Esophagus squamous epithelium (tissue), 5 donors: ENCODE measurements around the gene IQGAP2. TPM values are rescaled to one million over a fixed set of nuclear protein-coding genes. Genes with fewer than 3 reads are reported as not detected.

Experiments used
- DNase-seq: peaks from one replicate; lab custom pipeline; 2025; lab: John Stamatoyannopoulos, UW
- H3K27ac ChIP-seq, 4 donors: fragments of 200-600 bp; sonication (generic); one replicate each; pipeline ENCODE4 v1.5.1; 2016 to 2019; ENCODE audit warnings: mild to moderate bottlenecking in 1 of 4
- H3K27me3 ChIP-seq, 4 donors: fragments of 200-600 bp; sonication (generic); 1 replicate in 3 of 4; 2 replicates in 1 of 4; pipeline versions ENCODE4 v1.5.1 to v1.6.0; 2017 to 2021; ENCODE audit warnings: antibody characterized with exemption in 1 of 4
- H3K36me3 ChIP-seq, 3 donors: fragments of 200-600 bp; sonication (generic); one replicate each; pipeline ENCODE4 v1.5.1; 2016 to 2019
- H3K4me1 ChIP-seq, 3 donors: fragments of 200-600 bp; sonication (generic); one replicate each; pipeline ENCODE4 v1.5.1; 2017 to 2019
- H3K4me3 ChIP-seq, 4 donors: fragments of 200-600 bp; sonication (generic); 1 replicate in 3 of 4; 2 replicates in 1 of 4; pipeline ENCODE4 v1.5.1; 2016 to 2019; ENCODE audit warnings: mild to moderate bottlenecking in 2 of 4, moderate library complexity in 1 of 4
- H3K9me3 ChIP-seq, 3 donors: fragments of 200-600 bp; sonication (generic); one replicate each; pipeline ENCODE4 v1.5.1; 2016 to 2019
- POLR2A ChIP-seq, 4 donors: fragments of 450-650 bp; IDR thresholded peaks; one replicate each; pipeline ENCODE4 v1.6.1; 2017; ENCODE audit warnings: antibody characterized with exemption in 4 of 4, mild to moderate bottlenecking in 4 of 4, moderate library complexity in 3 of 4
- WGBS, 2 donors: methylation state at CpG; one replicate each; pipeline ENCODE4 v1.1.5; 2018; 5-methylcytosine and 5-hydroxymethylcytosine counted together
- intact Hi-C: fragments of 100-400 bp; cut with DNase I; formaldehyde crosslinking; loops from one replicate; pipeline ENCODE4 v1.15.0; 2022
- total RNA-seq, 4 donors: library from RNA; depleted of rRNA; stranded (reverse); fragments of >200 nt; gene quantifications; one replicate each; pipeline ENCODE4 v1.1.0, GENCODE V29; 2016
- TF ChIP-seq, protein P1 (sequence below), 6 experiments: fragments of 450-650 bp in 4 of 6; fragments of 200-600 bp in 2 of 6; sonication (generic) in 2 of 6; IDR thresholded peaks; one replicate each; pipeline ENCODE4 v1.5.1; 2016 to 2019; ENCODE audit warnings: antibody characterized with exemption in 6 of 6, mild to moderate bottlenecking in 4 of 6, moderate library complexity in 4 of 6
- donor health status: DM: yes; HTN: yes; CAD: no.

The IQGAP2 gene
- total RNA-seq, 4 donors from 2014 or later, result 3.0 to 16.6 (median 5.9) TPM

DNA sequence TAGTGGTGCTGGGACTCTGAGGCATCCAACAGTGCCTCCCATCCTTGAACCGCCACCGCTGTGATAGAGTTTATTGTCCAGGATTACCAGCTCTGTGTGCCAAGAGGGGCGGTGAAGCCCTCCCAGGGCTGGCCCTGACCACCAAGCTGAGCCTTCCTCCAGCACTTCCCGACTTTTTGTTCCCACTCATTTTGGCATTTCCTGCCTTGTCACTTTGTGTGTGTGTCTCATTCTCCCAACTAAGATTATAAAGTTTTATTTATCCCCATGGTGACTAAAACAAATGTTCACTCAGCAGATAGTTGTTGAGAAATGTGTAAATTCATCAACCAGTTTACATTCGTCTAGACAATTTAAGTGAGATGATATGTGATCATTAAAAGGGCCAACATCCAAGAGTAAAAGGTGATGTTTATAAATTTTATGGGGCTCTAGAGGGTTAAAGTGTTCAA is 315.3 kb downstream of the IQGAP2 start:
- intact Hi-C loops, result loop anchor here (10.0 kb wide), 1 partner anchor 56 kb away; no protein-coding TSS in a partner anchor
- H3K36me3 ChIP-seq, result no peaks in the 10 kb centered on the region
- peak overlapping the region in 1 of 4 donors; percentile 93 for H3K4me3 ChIP-seq
- H3K27me3 ChIP-seq, result peaks cover 0 to 43% (median 7%) of the 10 kb centered on the region in 4 donors
- H3K27ac ChIP-seq, result peak overlapping the region in 1 of 4 donors; percentile 14
- DNase-seq, result no peak
- peaks cover 4 to 45% (median 10%) of the 10 kb centered on the region in 3 donors for H3K4me1 ChIP-seq
- H3K9me3 ChIP-seq, result no peaks in the 10 kb centered on the region
- no peak for TF ChIP-seq POLR2A (IDR thresholded peaks at IDR 0.05)
- TF ChIP-seq, protein P1, sequence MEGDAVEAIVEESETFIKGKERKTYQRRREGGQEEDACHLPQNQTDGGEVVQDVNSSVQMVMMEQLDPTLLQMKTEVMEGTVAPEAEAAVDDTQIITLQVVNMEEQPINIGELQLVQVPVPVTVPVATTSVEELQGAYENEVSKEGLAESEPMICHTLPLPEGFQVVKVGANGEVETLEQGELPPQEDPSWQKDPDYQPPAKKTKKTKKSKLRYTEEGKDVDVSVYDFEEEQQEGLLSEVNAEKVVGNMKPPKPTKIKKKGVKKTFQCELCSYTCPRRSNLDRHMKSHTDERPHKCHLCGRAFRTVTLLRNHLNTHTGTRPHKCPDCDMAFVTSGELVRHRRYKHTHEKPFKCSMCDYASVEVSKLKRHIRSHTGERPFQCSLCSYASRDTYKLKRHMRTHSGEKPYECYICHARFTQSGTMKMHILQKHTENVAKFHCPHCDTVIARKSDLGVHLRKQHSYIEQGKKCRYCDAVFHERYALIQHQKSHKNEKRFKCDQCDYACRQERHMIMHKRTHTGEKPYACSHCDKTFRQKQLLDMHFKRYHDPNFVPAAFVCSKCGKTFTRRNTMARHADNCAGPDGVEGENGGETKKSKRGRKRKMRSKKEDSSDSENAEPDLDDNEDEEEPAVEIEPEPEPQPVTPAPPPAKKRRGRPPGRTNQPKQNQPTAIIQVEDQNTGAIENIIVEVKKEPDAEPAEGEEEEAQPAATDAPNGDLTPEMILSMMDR (IDR thresholded peaks at IDR 0.05), result no peak
- WGBS, 2 donors, result 77 to 85% methylated on average over 5 of the region's 5 CpGs

DNA sequence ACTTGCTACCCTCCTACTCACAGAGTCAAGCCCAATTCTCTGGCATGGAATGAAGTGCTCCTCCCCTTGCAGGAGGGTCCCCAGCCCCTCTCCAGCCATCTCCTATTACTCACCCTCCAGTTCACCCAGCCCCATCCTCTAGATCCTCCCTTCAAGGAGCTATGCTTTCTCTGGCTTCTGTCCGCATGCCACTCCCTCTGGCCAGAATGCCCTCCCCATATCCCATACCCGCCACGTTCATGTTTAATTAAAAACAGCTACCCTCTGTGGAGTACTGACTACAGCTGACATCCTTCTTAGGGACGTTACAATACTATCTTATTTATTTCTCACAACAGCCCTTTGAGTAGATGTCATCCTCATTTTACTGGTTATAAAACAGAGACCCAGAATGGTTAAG is 315.8 kb downstream of the IQGAP2 start:
- no peaks in the 10 kb centered on the region for H3K9me3 ChIP-seq
- H3K4me1 ChIP-seq, result peaks cover 4 to 45% (median 10%) of the 10 kb centered on the region in 3 donors
- 84 to 88% methylated on average over 4 of the region's 4 CpGs for WGBS, 2 donors
- no peak overlapping the region for H3K27ac ChIP-seq
- DNase-seq, result no peak
- peaks cover 0 to 43% (median 7%) of the 10 kb centered on the region in 4 donors for H3K27me3 ChIP-seq
- H3K36me3 ChIP-seq, result no peaks in the 10 kb centered on the region
- intact Hi-C loops, result loop anchor here (10.0 kb wide), 1 partner anchor 56 kb away; no protein-coding TSS in a partner anchor
- TF ChIP-seq, protein P1 (IDR thresholded peaks at IDR 0.05), result no peak
- TF ChIP-seq POLR2A (IDR thresholded peaks at IDR 0.05), result no peak
- H3K4me3 ChIP-seq, result no peak overlapping the region

DNA sequence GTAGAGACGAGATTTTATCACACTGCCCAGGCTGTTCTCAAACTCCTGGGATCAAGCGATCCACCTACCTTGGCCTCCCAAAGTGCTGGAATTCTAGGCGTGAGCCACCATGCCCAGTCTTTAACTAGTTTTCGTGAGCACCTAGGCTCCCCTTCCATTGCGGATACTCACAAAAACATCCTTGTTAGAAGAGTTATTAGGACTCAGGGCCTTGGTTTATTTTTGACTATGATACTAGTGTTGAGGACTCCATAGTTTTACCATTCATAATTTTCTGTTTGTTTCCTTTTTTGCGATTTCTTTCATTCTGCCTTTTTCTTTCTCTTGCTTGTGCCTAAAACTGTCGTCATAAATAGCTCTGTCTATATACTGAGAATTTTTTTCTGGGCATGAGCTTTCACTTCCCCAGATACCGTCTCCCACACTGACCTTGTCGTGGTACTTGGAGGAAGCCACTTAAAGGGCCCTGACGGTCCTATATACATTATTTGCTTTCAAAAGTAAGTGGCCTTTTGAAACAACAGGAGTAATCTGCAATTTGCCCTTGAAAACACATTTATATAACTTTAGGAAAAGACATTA is 318.0 kb downstream of the IQGAP2 start:
- Histone ChIP-seq H3K4me1 (peaks cover 0 to 28% (median 0%) of the 10 kb centered on the region in 3 donors), H3K4me3 (no peak overlapping the region), H3K36me3 (no peaks in the 10 kb centered on the region), H3K9me3 (no peaks in the 10 kb centered on the region), H3K27me3 (peaks cover 0 to 24% (median 0%) of the 10 kb centered on the region in 4 donors), H3K27ac (no peak overlapping the region)
- TF ChIP-seq, protein P1 (IDR thresholded peaks at IDR 0.05), result no peak
- no peak for TF ChIP-seq POLR2A (IDR thresholded peaks at IDR 0.05)
- intact Hi-C loops, result no loop called here
- DNase-seq, result no peak
- WGBS, 2 donors, result 53 to 67% methylated on average over 10 of the region's 10 CpGs

DNA sequence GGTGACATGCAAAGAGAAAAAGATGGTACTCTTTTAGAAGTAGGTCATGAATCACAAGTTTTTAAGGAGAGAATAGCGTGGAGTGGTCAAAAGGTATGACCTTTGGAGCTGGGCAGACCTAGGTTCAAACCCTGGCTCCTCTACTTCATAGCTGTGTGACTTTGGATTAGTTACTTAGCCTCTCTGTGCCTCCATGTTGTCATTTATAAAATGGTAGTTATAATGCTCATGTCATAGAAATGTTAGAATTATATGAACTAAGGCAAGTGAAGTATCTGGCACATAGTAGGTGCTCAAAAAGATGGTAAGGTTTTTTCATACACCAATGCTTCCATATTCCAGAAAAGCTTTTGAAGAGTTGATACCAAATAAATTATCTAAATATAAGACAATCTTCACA is 320.2 kb downstream of the IQGAP2 start:
- H3K4me1 ChIP-seq, result peaks cover 0 to 6% (median 0%) of the 10 kb centered on the region in 3 donors
- H3K36me3 ChIP-seq, result no peaks in the 10 kb centered on the region
- no peak for DNase-seq
- intact Hi-C loops, result no loop called here
- 67 to 71% methylated on average over 1 of the region's 1 CpG for WGBS, 2 donors
- TF ChIP-seq, protein P1 (IDR thresholded peaks at IDR 0.05), result no peak
- TF ChIP-seq POLR2A (IDR thresholded peaks at IDR 0.05), result no peak
- H3K27me3 ChIP-seq, result peaks cover 0 to 2% (median 0%) of the 10 kb centered on the region in 4 donors
- no peak overlapping the region for H3K27ac ChIP-seq
- peaks cover 0 to 5% (median 0%) of the 10 kb centered on the region in 3 donors for H3K9me3 ChIP-seq
- H3K4me3 ChIP-seq, result no peak overlapping the region

DNA sequence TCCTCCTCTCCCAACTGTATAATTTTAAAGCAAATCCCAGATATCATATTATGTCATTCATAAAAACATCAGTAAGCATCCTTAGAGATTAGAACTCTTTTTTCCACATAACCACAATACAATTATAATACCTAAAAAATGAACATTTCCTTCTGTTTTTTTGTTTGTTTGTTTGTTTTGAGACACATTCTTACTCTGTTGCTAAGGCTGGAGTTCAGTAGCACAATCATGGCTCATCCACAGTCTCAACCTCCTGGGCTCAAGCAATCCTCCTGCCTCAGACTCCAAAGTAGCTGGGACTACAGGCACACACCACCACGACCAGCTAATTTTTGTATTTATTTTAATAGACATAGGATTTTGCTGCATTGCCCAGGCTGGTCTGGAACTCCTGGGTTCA is 320.8 kb downstream of the IQGAP2 start:
- no peak for DNase-seq
- intact Hi-C loops, result no loop called here
- peaks cover 0 to 11% (median 0%) of the 10 kb centered on the region in 3 donors for H3K9me3 ChIP-seq
- no peaks in the 10 kb centered on the region for H3K4me1 ChIP-seq
- 82 to 90% methylated on average over 1 of the region's 1 CpG for WGBS, 2 donors
- no peaks in the 10 kb centered on the region for H3K36me3 ChIP-seq
- no peaks in the 10 kb centered on the region for H3K27me3 ChIP-seq
- H3K4me3 ChIP-seq, result no peak overlapping the region
- H3K27ac ChIP-seq, result no peak overlapping the region
- TF ChIP-seq POLR2A (IDR thresholded peaks at IDR 0.05), result no peak
- TF ChIP-seq, protein P1 (IDR thresholded peaks at IDR 0.05), result no peak
